HG02970 (cell line): Measurements from ENCODE around the gene CAPN15.
"Not testable (repeated sequence)": the region's sequence is repeated elsewhere in the genome, so short reads cannot be mapped to it uniquely, and the experiment has no call there.

Experiments
- ATAC-seq: cut with Tn5 transposase; IDR thresholded peaks from one replicate; pipeline ENCODE4 v1.9.1; 2021; ENCODE audit warnings: mild to moderate bottlenecking, moderate library complexity, moderate number of reproducible peaks; ENCODE audit not compliant: unreplicated experiment, low FRiP score

Gene CAPN15

DNA sequence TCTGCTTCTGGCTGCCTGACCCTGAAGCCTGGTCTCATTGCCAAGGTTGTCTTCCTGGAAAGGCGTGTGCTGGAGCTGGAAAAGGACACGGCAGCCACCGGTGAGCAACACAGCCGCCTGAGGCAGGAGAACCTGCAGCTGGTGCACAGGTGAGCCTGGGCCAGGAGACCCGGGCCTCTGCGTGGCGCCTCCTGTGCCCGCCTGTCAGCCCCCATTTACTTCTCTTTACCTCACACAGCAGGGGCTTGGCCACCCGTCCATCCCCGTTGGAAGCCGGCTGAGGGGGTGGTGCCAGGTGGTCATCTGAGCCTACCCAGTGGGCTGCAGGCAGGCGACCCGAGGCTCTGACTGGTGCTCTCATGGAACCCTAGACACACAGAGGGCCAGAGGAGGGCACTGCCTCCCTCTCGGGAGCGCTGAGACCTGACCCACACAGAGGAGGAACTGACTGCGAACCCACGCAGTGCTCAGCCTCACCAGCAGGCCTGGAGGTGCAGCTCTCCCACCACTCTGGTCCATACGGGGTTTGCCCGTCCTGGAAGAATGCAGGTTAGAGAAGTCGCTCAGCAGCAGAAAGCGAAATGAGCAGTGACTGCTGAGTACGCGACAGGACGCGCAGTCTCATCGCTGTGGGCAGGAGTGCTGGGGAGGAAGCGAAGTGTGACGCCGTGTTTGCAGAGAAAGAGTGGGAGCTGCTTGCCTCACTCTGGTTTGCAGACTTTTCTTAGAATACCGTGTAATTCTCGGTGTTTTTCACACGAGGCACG lies 21.9 kb upstream of the CAPN15 start:
- ATAC-seq, result no peak

DNA sequence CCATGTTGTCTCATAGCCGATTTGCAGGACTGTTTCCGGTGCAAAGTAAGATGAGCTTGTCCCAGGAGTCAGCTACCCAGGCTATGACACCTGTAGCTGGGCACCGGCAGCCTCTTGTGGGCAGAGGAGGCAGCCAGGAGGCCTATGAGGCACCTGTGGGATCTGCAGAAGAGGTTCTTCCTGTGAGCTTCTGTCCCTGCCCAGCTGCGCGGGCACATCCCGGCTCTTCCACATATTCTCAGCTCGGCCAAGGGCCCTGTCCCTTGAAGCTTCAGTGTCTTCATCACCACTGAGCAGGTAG lies 21.3 kb upstream of the CAPN15 start:
- ATAC-seq, result no peak

DNA sequence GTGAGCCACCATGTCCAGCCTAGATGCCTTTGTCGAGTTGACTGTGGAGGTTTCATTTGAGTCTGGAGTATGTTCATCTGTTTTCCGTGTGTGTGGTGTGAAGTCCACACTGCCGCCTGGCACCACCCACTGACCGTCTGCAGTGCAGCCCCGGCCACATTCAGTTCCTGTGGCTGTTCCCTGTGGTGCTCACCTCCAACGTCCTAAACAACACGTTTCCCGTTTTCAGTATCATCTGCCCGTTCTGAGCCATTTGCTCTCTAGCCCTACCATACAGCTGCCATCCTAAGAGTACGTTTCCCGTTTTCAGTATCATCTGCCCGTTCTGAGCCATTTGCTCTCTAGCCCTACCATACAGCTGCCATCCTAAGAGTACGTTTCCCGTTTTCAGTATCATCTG lies 20.0 kb upstream of the CAPN15 start:
- not testable (repeated sequence) for ATAC-seq

DNA sequence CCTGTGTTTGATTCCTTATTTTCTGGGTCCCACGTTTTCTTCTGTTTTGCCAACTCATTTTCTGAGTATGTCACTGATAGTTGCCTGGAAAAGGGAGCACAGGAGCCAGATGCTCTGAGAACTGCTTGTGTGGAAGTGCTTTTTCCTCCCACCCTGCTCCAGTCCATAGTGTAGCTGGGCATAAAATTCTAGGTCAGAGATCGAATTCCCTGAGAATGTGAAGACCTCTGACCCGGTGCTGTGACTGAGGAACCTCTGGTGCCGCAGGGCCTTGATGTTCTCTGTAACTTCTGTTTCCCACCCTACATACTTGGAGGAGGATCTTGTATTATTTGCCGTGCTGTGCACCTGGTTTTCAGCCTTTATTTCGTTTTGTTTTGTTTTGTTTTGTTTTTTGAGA lies 19.5 kb upstream of the CAPN15 start:
- no peak for ATAC-seq

DNA sequence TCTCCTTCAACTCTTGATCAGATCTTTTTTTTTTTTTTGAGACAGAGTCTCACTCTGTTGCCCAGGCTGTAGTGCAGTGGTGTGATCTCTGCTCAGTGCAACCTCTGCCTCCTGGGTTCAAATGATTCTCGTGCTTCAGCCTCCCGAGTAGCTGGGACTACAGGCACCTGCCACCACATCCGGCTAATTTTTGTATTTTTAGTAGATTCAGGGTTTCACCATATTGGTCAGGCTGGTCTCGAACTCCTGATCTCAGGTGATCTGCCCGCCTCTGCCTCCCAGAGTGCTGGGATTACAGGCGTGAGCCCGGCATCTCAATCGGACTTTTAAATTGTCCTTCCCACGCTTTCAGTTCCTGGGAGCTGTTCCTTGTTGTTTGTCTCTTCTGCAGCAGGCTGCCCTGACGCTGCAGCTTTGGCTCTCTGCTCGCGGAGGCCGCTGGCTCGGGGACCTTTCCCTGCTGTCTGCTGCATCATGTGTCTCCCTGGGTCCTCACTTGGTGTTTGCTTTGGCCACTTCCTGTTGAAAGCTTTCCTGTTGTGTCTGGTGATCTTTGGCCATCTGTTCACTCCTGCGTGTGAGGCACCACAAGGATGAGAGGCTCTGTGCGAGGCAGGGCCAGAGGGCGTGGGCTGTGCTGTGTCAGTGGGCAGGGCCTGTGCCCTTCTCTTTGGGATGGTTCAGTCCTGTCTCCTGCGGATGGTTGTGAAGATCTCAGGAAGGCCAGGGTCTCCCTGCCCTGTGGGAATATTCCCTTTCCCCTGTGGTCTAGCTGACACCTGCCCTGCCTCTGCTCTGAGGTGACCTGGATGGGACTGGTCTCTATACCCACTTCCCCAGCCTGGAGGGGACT lies 18.4 kb upstream of the CAPN15 start:
- no peak for ATAC-seq

DNA sequence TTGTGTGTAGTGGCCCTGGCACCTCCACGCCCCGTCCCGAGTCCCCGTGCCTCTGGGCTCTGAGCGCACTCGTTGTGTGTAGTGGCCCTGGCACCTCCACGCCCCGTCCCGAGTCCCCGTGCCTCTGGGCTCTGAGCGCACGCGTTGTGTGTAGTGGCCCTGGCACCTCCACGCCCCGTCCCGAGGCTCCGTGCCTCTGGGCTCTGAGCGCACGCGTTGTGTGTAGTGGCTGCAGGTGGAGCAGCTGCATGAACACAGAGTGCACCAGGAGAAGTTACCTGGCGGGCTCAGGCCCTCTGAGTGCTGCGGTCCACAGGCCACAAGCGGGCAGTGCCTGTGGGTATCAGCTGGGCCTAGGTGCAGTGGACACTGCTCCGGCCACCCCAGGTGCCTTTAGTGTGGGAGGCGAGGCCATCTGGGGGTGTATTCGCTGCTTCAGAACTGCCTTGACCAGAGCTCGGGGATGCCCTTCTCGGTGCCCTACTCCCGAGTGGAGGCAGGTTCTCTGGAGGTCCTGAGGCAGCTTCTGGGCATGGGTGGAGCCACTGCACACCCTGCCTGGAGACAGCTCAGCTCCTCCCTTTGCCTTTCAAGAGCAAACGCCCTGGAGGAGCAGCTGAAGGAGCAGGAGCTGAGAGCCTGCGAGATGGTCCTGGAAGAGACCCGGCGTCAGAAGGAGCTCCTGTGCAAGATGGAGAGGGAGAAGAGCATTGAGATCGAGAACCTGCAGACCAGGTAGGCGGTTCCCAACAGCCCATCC lies 17.3 kb upstream of the CAPN15 start:
- ATAC-seq, result no peak

DNA sequence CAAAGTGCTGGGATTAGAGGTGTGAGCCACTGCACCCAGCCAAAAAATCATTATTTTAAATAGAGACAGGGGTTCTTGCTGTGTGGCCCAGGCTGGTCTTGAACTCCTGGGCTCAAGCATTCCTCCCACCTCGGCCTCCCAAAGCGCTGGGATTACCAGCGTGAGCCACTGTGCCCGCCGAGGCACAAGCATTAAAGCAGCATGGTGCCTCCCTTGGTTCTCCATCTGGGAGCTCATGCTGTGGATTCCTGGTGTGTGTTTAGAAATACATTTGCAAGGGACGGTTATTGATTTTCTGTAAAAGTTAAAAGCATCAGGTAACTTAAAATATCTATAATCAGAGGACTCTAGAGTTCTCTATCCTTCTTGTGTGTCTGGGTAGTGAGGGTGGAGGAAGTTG lies 14.7 kb upstream of the CAPN15 start:
- ATAC-seq, result no peak

DNA sequence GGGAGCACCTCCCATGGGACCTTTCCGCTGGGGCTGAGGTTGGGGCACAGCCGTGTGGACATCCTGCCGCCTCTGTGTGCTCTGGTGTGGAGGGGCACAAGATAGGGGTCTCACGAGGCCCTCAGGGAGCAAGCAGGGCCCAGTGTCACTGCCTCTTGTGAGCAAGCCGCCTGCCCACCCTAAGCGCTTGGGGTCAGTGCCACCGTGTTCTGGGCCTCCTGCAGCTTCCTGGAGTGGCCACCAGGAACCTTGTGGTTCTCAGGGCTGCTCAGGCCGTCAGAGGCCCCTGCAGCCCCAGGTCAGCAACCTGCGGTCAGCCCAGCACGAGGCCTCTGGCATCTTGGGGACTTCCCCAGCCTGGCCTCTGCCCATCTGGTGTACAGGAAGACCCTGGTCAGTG lies 13.6 kb upstream of the CAPN15 start:
- ATAC-seq, result no peak

DNA sequence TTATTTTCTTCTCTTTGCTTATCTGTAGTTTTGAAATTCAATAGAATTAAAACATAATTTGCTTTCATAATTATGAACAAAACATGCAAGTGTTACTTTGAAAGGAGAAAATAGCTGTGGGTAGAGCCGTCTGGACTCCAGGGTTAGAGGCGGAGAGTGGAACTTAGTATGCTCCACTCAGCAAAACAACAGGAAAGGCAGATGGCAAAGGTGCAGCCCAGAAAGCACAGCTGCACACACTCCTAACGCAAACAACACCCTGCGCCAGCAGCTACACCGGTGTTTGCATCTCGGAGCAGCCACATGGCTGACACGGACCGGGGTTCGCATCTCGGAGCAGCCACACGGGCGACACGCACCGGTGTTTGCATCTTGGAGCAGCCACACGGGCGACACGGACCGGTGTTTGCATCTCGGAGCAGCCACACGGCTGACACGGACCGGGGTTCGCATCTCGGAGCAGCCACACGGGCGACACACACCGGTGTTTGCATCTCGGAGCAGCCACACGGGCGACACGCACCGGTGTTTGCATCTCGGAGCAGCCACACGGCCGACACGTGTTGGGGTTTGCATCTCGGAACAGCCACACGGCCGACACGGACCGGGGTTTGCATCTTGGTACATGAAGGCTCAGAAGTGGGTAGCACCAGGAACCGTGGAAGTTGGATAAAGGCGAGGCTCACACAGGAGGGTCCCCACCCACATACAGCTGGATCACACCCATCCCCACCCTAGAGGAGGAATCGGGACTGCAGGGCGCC lies 12.2 kb upstream of the CAPN15 start:
- no peak for ATAC-seq

DNA sequence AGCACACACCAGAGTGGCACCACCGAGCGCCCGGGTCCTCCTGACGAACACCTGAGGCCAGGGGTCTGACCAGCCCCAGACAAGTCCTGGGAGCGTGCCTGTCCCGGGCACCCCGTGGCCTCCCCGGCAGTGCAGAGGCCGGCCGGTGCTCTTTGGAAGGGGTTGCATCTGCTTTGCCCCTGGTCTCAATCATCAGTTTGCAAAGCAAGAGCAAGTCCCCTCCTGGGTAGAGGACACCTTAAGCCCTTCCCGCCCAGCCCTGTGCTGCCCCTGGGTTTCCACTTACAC lies 11.6 kb upstream of the CAPN15 start:
- ATAC-seq, result no peak

DNA sequence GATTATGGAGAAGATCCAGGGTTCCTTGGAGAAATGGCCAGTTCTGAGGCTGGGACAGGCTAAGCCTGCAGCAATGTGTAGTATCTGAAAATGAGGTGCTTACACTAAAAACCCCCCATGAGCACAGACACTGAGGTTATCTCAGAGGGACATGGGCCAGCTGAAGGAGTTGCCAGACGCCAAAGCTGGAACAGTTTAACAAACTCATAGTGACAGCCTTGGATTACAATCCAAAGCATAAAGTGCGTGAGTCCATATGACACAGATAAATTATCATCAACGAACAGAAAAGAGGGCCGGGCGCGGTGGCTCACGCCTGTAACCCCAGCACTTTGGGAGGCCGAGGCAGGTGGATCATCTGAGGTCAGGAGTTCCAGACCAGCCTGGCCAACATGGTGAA lies 11.2 kb upstream of the CAPN15 start:
- ATAC-seq, result no peak

DNA sequence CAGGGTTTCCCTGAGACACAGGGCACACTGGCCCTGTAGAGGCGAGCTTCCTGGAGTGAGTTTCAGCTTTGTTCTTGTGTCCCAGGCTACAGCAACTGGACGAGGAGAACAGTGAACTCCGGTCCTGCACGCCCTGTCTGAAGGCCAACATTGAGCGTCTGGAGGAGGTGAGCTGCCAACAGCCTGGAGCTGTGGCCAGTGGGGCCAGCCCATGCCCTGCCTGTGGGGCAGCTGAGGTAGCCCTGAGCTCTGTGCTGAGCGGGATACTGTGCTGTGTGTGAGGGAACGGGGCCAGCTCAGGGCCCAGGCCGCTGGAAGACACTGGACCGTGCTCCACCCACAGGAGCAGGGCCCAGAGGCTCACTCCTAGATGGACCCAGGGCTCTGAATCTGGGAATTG lies 8.7 kb upstream of the CAPN15 start:
- no peak for ATAC-seq

DNA sequence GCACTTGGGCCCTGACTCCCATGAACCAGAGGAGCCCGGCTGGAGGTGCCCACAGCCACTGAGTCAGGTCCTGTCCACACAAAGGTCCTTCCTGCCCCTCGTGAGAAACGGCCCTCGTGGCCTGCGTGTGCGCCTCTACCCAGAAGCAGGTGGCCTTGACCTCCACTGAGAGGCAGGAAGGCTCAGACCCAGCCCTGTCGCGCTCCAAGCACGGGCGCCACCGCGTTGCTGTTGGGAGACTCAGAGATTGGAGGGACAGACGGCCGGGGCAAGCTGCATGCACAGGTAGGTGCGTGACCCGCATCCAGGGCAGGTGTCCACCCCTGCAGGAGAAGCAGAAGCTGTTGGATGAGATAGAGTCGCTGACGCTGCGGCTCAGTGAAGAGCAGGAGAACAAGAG lies 8.1 kb upstream of the CAPN15 start:
- no peak for ATAC-seq

DNA sequence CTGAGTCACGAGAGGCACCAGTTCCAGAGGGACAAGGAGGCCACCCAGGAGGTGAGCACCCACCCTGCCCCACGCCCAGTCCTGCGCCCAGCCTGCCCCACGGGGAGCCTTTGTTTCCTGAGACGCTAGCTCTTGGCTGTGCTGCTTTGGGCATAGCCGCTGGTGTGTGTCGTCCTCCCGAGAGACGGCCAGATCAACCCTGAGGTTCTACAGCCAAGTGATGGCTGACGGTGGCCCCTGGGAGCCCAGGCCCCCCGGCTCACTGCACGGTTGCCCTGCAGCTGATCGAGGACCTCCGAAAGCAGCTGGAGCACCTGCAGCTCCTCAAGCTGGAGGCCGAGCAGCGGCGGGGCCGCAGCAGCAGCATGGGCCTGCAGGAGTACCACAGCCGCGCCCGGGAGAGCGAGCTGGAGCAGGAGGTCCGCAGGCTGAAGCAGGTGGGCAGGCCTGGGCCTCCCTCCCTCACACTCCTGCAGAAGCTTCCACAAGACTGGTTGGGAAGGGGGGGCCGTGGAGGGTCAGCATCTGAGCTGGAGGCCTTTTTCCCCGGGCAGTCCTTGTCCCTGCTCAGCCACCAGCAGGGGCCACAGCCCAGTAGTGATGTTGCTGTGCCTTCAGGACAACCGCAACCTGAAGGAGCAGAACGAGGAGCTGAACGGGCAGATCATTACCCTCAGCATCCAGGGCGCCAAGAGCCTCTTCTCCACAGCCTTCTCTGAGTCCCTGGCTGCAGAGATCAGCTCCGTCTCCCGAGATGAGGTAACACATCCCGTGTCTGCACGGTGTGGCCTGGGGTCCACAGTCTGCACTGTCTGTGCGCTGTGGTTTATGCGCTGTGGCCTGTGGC lies 7.4 kb upstream of the CAPN15 start:
- no peak for ATAC-seq

DNA sequence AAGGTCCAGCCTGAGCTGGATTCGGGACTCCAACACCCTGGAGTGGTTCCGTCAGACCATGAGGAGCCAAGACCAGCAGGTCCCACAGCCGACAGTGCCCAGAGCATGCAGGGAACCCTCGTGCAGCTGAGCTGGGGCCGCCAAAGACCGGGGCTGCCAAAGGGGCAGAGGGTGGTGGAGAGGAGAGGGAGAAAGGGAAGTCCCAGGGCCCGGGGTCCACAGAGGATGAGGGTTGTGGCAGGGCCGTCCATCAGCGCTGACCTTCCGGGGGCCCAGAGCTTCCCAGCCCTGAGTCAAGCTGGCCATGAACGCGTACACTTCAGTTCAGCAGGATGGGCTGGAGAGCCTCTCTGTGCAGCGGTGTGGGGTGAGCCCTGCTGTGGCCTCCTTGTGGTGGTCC lies 6.7 kb upstream of the CAPN15 start:
- ATAC-seq, result no peak

DNA sequence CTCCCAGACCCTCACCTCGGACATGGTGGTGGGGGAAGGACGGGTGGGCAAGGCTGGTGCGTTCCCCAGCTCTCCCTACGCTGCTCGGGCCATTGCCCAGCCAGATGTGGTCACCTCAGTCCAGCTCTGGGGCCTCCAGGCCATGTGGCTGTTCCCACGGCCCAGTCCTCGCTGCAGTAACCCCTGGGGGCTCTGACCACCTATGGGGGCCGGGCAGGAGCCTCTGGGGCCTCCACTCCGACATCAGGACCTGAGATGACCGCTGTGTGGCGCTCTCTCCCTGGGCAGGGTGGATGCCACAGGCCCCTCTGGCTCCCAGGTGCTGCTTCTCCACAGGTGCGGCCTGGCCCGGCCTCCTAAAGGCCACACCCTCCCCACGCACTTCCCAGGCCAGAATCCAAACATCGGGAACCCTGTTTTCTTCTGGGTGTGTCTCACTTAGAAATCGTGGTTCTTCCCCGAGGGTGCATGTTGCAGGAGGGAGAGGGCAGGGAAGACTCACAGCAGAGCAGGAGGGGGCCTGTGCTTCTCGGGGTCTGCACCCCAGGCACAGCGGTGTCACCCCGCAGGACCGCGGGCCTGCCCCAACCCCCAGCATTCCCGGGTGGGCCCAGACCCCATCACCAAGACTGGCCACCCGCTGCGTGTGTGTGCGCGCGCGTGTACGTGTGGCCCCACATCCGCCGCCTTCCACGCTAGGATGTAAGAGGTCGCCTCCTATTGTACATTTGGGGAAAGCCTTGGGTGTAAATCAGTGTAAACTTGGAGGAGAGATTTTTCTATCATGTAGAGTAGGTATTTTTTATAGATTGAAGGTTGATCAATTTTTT lies 5.9 kb upstream of the CAPN15 start:
- no peak for ATAC-seq

DNA sequence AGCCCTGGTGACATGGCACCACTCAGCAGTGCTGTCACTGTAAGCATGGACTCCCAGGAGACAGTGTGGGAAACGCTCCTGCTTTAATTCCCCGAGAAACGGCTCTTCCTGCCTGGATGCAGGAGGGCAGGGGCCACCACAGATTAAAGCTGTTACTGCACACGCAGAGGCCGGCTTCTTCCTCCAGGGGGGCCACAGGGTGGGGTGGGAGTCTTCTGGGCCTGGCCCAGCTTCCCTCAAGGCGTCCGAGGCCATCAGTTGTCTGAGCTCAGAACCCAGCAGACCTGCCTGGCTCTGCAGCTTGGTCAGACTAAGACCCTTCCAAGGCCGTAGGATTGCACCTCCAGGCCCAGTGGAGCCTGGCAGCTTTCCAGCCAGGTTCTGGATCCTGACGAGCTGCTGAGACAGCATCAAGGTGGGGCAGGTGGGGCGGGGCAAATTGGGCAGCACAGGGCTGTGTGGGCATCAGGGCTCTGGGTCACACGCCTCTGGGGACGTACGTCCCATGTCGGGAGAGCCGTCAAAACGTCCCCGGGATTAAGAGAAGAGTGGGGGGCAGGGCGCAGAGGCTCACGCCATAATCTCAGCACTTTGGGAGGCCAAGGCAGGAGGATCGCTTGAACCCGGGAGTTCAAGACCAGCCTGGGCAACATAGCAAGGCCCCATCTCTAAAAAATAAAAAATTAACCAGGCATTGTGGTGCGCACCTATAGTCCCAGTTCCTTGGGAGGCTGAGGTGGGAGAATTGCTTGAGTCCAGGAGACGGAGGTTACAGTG lies 5.0 kb upstream of the CAPN15 start:
- ATAC-seq, result no peak

DNA sequence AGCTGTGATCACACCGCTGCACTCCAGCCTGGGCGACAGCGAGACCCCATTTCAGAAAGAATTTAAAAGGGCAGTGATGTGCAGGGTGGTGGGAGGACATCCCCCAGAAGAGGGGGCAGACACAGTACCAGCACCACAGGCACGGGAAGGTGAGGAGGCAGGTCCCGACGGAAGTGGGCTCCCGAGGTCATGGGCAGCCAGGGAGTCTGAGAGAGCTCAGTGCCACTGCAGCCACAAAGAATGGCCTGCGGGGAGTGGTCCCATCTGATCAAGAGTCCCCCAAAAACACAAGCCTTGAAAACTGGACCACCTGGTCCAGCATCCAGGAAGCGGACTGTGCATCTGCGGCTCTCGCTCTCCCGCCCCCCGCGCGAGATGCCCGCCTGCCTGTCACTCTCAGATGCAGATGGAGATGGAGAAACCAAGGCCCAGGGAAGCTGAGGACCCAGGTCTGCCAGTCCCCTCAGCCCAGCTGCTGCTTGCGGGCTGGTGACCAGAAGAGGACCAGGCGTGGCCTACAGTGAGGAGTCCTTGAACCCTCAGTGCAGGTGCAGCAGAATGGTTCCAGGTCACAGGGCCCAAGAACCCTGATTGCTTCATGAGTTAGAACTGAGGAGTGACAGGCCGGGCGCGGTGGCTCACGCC lies 4.3 kb upstream of the CAPN15 start:
- no peak for ATAC-seq
